Left lung (tissue), 10 donors: Measurements from ENCODE around the gene PRR7. TPM values are rescaled to one million over a fixed set of nuclear protein-coding genes. Genes with fewer than 3 reads are reported as not detected.

Source experiments
- ATAC-seq: fragments of 200-7000 bp; cut with Tn5 transposase; one replicate; pipeline ENCODE4 v1.9.1; 2020; ENCODE audit warnings: moderate library complexity
- DNase-seq, 4 donors: peaks; one replicate each; pipeline ENCODE4 v3.0.0-alpha.2; 2013 to 2020
- H3K27ac ChIP-seq, 2 donors: fragments of 200-600 bp; sonication (generic) in 1 of 2; one replicate each; pipeline versions ENCODE4 v1.5.0 to v1.8.0; 2020 to 2021
- H3K27me3 ChIP-seq, 2 donors: fragments of 200-600 bp; sonication (generic) in 1 of 2; one replicate each; pipeline versions ENCODE4 v1.5.0 to v1.8.0; 2020 to 2021
- H3K36me3 ChIP-seq, 2 donors: fragments of 200-600 bp; sonication (generic) in 1 of 2; one replicate each; pipeline versions ENCODE4 v1.5.0 to v1.8.0; 2020 to 2021
- H3K4me1 ChIP-seq, 2 donors: fragments of 200-600 bp; one replicate each; pipeline ENCODE4 v1.8.0; 2021
- H3K4me3 ChIP-seq, 2 donors: fragments of 200-600 bp; sonication (generic) in 1 of 2; one replicate each; pipeline versions ENCODE4 v1.5.0 to v1.8.0; 2020 to 2021; ENCODE audit warnings: mild to moderate bottlenecking in 1 of 2
- H3K9me3 ChIP-seq, 2 donors: fragments of 200-600 bp; sonication (generic) in 1 of 2; one replicate each; pipeline versions ENCODE4 v1.5.0 to v1.8.0; 2020 to 2021
- CTCF ChIP-seq, 2 donors: fragments of 200-600 bp; sonication (generic) in 1 of 2; IDR thresholded peaks; one replicate each; pipeline versions ENCODE4 v1.5.0 to v1.8.0; 2021; ENCODE audit warnings: antibody characterized with exemption in 2 of 2
- intact Hi-C, 2 donors: fragments of 100-400 bp; cut with DNase I; formaldehyde crosslinking; loops; one replicate each; pipeline versions ENCODE4 v1.11.2 to v1.14.2; 2022
- polyA plus RNA-seq, 6 donors: library from polyadenylated mRNA; unstranded; fragments of 120-200 nt; gene quantifications; one replicate each; pipeline ENCODE4 v1.2.1, GENCODE V29; 2013; ENCODE audit not compliant: insufficient read length in 6 of 6
- total RNA-seq, 2 donors: library from RNA; stranded (reverse); fragmentation: NEBNext Ultra II Directional; extraction: Animal tissue kit (Norgen Biotek cat#: 25700); gene quantifications; one replicate each; pipeline ENCODE4 v1.2.1, GENCODE V29; 2021
- donor health status: DM: no; HTN: yes; CAD: no.
- donor health status: DM: no; HTN: no; CAD: no.

Gene PRR7
- total and polyA plus RNA-seq, 8 donors = 0.30 to 4.1 (median 1.0) TPM

- Histone ChIP-seq H3K27me3 (peaks cover 0 to 10% of the 10 kb centered on the region in 2 donors), H3K36me3 (peaks cover 0 to 30% of the 10 kb centered on the region in 2 donors), H3K4me1 (peaks cover 20 to 36% of the 10 kb centered on the region in 2 donors), H3K9me3 (no peaks in the 10 kb centered on the region), H3K27ac (peak overlapping the region; percentile 26 to 73), H3K4me3 (no peak overlapping the region)
- DNase-seq (peak in 3 of 4 donors; percentile 79 to 86 (median 80)), ATAC-seq (peak; percentile 63)
- intact Hi-C loops = no loop called here
- no peak for TF ChIP-seq CTCF (IDR thresholded peaks at IDR 0.05)
These were observed 32.4 kb downstream of the PRR7 start for GRCh38 chr5:177478711-177479646.

- H3K36me3 ChIP-seq = peaks cover 0 to 38% of the 10 kb centered on the region in 2 donors
- peak overlapping the region; percentile 26 to 73 for H3K27ac ChIP-seq
- no peaks in the 10 kb centered on the region for H3K9me3 ChIP-seq
- peak; percentile 1 for ATAC-seq
- H3K4me3 ChIP-seq = no peak overlapping the region
- H3K4me1 ChIP-seq = peaks cover 20 to 36% of the 10 kb centered on the region in 2 donors
- H3K27me3 ChIP-seq = peaks cover 0 to 2% of the 10 kb centered on the region in 2 donors
- DNase-seq = no peak
- TF ChIP-seq CTCF (IDR thresholded peaks at IDR 0.05) = no peak
- intact Hi-C loops = no loop called here
These were observed 33.2 kb downstream of the PRR7 start for GRCh38 chr5:177479774-177480173.

- Histone ChIP-seq H3K4me1 (peaks cover 20 to 31% of the 10 kb centered on the region in 2 donors), H3K9me3 (no peaks in the 10 kb centered on the region), H3K27me3 (no peaks in the 10 kb centered on the region), H3K27ac (no peak overlapping the region), H3K36me3 (peaks cover 0 to 64% of the 10 kb centered on the region in 2 donors), H3K4me3 (no peak overlapping the region)
- DNase-seq (no peak), ATAC-seq (no peak)
- intact Hi-C loops = no loop called here
- no peak for TF ChIP-seq CTCF (IDR thresholded peaks at IDR 0.05)
These were observed 35.8 kb downstream of the PRR7 start for GRCh38 chr5:177482359-177482795.

GRCh38 chr5:177483042-177483441 is 36.4 kb downstream of the PRR7 start:
- TF ChIP-seq CTCF (IDR thresholded peaks at IDR 0.05) = no peak
- ATAC-seq = no peak
- intact Hi-C loops = no loop called here
- Histone ChIP-seq H3K27ac (no peak overlapping the region), H3K4me3 (no peak overlapping the region), H3K27me3 (no peaks in the 10 kb centered on the region), H3K36me3 (peaks cover 0 to 70% of the 10 kb centered on the region in 2 donors), H3K9me3 (no peaks in the 10 kb centered on the region), H3K4me1 (peaks cover 20 to 25% of the 10 kb centered on the region in 2 donors)
- DNase-seq = no peak
